ENCODE data around the gene RAPGEF5. TPM values are rescaled to one million over a fixed set of nuclear protein-coding genes. Genes with fewer than 3 reads are reported as not detected.

Gene RAPGEF5
- total RNA-seq, 1 donor from 2014 or later, result 106 TPM

- DNase-seq (ENCODE audit: low read depth, low spot score), result no peak
These were observed 23.4 kb upstream of the RAPGEF5 start for GRCh38 chr7:22380333-22380732.

GRCh38 chr7:22378199-22378980 lies 21.4 kb upstream of the RAPGEF5 start:
- DNase-seq (ENCODE audit: low read depth, low spot score), result no peak

GRCh38 chr7:22377703-22378102 lies 20.7 kb upstream of the RAPGEF5 start:
- DNase-seq (ENCODE audit: low read depth, low spot score), result no peak

- no peak for DNase-seq (ENCODE audit: low read depth, low spot score)
These were observed 18.6 kb upstream of the RAPGEF5 start for GRCh38 chr7:22375359-22376048.

GRCh38 chr7:22373911-22374310 lies 17.0 kb upstream of the RAPGEF5 start:
- no peak for DNase-seq (ENCODE audit: low read depth, low spot score)

- no peak for DNase-seq (ENCODE audit: low read depth, low spot score)
These were observed 16.4 kb upstream of the RAPGEF5 start for GRCh38 chr7:22373388-22373787.

GRCh38 chr7:22372863-22373262 lies 15.9 kb upstream of the RAPGEF5 start:
- no peak for DNase-seq (ENCODE audit: low read depth, low spot score)

GRCh38 chr7:22371878-22372277 lies 14.9 kb upstream of the RAPGEF5 start:
- DNase-seq (ENCODE audit: low read depth, low spot score), result no peak

GRCh38 chr7:22364900-22365299 lies 7.9 kb upstream of the RAPGEF5 start:
- no peak for DNase-seq (ENCODE audit: low read depth, low spot score)

GRCh38 chr7:22363756-22364422 lies 6.9 kb upstream of the RAPGEF5 start:
- DNase-seq (ENCODE audit: low read depth, low spot score), result no peak

GRCh38 chr7:22361795-22362194 lies 4.8 kb upstream of the RAPGEF5 start:
- no peak for DNase-seq (ENCODE audit: low read depth, low spot score)

- DNase-seq (ENCODE audit: low read depth, low spot score), result no peak
These were observed 4.4 kb upstream of the RAPGEF5 start for GRCh38 chr7:22361320-22361719.

- DNase-seq (ENCODE audit: low read depth, low spot score), result no peak
These were observed 2.1 kb upstream of the RAPGEF5 start for GRCh38 chr7:22358820-22359697.

- DNase-seq (ENCODE audit: low read depth, low spot score), result no peak
These were observed 589 bp upstream of the RAPGEF5 start for GRCh38 chr7:22357311-22358175.

- no peak for DNase-seq (ENCODE audit: low read depth, low spot score)
These were observed 803 bp downstream of the RAPGEF5 start for GRCh38 chr7:22356010-22356691.

- DNase-seq (ENCODE audit: low read depth, low spot score), result no peak
These were observed 1.3 kb downstream of the RAPGEF5 start for GRCh38 chr7:22355620-22356009.

GRCh38 chr7:22354462-22354861 lies 2.5 kb downstream of the RAPGEF5 start:
- DNase-seq (ENCODE audit: low read depth, low spot score), result no peak

GRCh38 chr7:22352887-22353286 lies 4.1 kb downstream of the RAPGEF5 start:
- DNase-seq (ENCODE audit: low read depth, low spot score), result no peak

- no peak for DNase-seq (ENCODE audit: low read depth, low spot score)
These were observed 5.1 kb downstream of the RAPGEF5 start for GRCh38 chr7:22351878-22352277.

GRCh38 chr7:22351329-22351692 lies 5.6 kb downstream of the RAPGEF5 start:
- DNase-seq (ENCODE audit: low read depth, low spot score), result no peak

All from pulmonary artery endothelial cell (primary cell).